Thoracic aorta (tissue), 2 donors: ENCODE results near the gene RAB1B. TPM values are rescaled to one million over a fixed set of nuclear protein-coding genes. Genes with fewer than 3 reads are reported as not detected.
A peak's percentile ranks its signal among the peaks of the same experiment; 100 is the strongest.
"Not testable (repeated sequence)": the region's sequence is repeated elsewhere in the genome, so short reads cannot be mapped to it uniquely, and the experiment has no call there.

Experiments used
- ATAC-seq: fragments of 150-250 bp; one replicate; pipeline ENCODE4 v1.8.0; 2017; ENCODE audit warnings: low read depth; ENCODE audit not compliant: insufficient number of reproducible peaks, low FRiP score
- DNase-seq: peaks from one replicate; pipeline ENCODE4 v3.0.0-alpha.2; 2020; ENCODE audit warnings: low spot score
- H3K27ac ChIP-seq, 2 donors: fragments of 200-600 bp; sonication (generic); 1 replicate in 1 of 2; 2 replicates in 1 of 2; pipeline ENCODE4 v1.5.1; 2016; ENCODE audit warnings: mild to moderate bottlenecking in 2 of 2, moderate library complexity in 2 of 2
- H3K27me3 ChIP-seq: fragments of 200-600 bp; sonication (generic); replicated peaks from 2 replicates; pipeline ENCODE4 v1.6.0; 2016; ENCODE audit warnings: mild to moderate bottlenecking; ENCODE audit not compliant: insufficient read depth
- H3K36me3 ChIP-seq: fragments of 200-600 bp; sonication (generic); one replicate; pipeline ENCODE4 v1.5.1; 2016
- H3K4me1 ChIP-seq, 2 donors: fragments of 200-600 bp; sonication (generic); 1 replicate in 1 of 2; 2 replicates in 1 of 2; pipeline versions ENCODE4 v1.5.1 to v1.6.0; 2016; ENCODE audit warnings: low read depth in 2 of 2, mild to moderate bottlenecking in 1 of 2; ENCODE audit not compliant: control insufficient read depth in 1 of 2
- H3K4me3 ChIP-seq: fragments of 200-600 bp; sonication (generic); 2 replicates; pipeline ENCODE4 v1.5.1; 2016; ENCODE audit warnings: mild to moderate bottlenecking
- H3K9me3 ChIP-seq: fragments of 200-600 bp; sonication (generic); 2 replicates; pipeline ENCODE4 v1.5.1; 2016
- total RNA-seq, 2 donors: library from RNA; depleted of rRNA; stranded (reverse); fragments of >200 nt; gene quantifications; one replicate each; pipeline versions ENCODE4 v1.1.0 to v1.2.3, GENCODE V29; 2016
- TF ChIP-seq, protein P1 (sequence below): fragments of 200-600 bp; sonication (generic); IDR thresholded peaks from one replicate; pipeline ENCODE4 v1.5.1; 2019; ENCODE audit warnings: antibody characterized with exemption

The RAB1B gene
- total RNA-seq, 2 donors from 2014 or later: 57.2 to 96.0 TPM

DNA sequence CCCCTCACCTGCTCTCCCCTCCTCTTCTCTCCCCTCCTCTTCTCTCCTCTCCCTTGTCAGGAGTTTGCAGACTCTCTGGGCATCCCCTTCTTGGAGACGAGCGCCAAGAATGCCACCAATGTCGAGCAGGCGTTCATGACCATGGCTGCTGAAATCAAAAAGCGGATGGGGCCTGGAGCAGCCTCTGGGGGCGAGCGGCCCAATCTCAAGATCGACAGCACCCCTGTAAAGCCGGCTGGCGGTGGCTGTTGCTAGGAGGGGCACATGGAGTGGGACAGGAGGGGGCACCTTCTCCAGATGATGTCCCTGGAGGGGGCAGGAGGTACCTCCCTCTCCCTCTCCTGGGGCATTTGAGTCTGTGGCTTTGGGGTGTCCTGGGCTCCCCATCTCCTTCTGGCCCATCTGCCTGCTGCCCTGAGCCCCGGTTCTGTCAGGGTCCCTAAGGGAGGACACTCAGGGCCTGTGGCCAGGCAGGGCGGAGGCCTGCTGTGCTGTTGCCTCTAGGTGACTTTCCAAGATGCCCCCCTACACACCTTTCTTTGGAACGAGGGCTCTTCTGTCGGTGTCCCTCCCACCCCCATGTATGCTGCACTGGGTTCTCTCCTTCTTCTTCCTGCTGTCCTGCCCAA lies 7.7 kb downstream of the RAB1B start:
- H3K9me3 ChIP-seq: no peaks in the 10 kb centered on the region
- H3K27me3 ChIP-seq: no peaks in the 10 kb centered on the region
- ATAC-seq (no peak), DNase-seq (no peak)
- H3K4me3 ChIP-seq: no peak overlapping the region
- peaks cover 48% of the 10 kb centered on the region for H3K36me3 ChIP-seq
- TF ChIP-seq, protein P1, sequence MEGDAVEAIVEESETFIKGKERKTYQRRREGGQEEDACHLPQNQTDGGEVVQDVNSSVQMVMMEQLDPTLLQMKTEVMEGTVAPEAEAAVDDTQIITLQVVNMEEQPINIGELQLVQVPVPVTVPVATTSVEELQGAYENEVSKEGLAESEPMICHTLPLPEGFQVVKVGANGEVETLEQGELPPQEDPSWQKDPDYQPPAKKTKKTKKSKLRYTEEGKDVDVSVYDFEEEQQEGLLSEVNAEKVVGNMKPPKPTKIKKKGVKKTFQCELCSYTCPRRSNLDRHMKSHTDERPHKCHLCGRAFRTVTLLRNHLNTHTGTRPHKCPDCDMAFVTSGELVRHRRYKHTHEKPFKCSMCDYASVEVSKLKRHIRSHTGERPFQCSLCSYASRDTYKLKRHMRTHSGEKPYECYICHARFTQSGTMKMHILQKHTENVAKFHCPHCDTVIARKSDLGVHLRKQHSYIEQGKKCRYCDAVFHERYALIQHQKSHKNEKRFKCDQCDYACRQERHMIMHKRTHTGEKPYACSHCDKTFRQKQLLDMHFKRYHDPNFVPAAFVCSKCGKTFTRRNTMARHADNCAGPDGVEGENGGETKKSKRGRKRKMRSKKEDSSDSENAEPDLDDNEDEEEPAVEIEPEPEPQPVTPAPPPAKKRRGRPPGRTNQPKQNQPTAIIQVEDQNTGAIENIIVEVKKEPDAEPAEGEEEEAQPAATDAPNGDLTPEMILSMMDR: no peak
- peaks cover 3 to 6% of the 10 kb centered on the region in 2 donors for H3K4me1 ChIP-seq
- no peak overlapping the region for H3K27ac ChIP-seq

DNA sequence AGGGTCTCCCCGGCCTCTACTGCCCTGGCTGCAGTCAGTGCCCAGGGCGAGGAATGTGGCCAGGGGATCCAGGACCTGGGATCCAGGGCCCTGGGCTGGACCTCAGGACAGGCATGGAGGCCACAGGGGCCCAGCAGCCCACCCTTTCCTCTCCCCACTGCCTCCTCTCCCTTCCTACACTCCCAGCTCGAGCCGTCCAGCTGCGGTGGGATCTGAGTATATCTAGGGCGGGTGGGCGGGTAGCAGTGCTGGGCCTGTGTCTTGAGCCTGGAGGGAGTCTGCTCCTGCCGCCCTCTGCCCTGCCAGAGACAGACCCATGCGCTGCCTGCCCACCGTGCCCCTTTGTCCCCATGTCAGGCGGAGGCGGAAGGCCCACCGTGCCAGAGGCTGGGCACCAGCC lies 8.2 kb downstream of the RAB1B start:
- H3K4me3 ChIP-seq, H3K27me3 ChIP-seq, ATAC-seq, H3K27ac ChIP-seq, H3K4me1 ChIP-seq, DNase-seq, H3K9me3 ChIP-seq: not testable (repeated sequence)
- H3K36me3 ChIP-seq: peaks cover 46% of the 10 kb centered on the region

DNA sequence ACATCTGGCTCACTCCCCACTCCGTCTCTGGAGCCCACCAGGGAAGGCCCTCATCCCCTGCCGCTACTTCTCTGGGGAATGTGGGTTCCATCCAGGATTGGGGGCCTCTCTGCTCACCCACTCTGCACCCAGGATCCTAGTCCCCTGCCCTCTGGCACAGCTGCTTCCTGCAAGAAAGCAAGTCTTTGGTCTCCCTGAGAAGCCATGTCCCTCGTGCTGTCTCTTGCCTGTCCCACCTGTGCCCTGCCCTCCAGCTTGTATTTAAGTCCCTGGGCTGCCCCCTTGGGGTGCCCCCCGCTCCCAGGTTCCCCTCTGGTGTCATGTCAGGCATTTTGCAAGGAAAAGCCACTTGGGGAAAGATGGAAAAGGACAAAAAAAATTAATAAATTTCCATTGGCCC lies 8.6 kb downstream of the RAB1B start:
- H3K27me3 ChIP-seq, ATAC-seq, H3K27ac ChIP-seq, H3K4me1 ChIP-seq, H3K9me3 ChIP-seq, DNase-seq, H3K4me3 ChIP-seq: not testable (repeated sequence)
- peaks cover 42% of the 10 kb centered on the region for H3K36me3 ChIP-seq

DNA sequence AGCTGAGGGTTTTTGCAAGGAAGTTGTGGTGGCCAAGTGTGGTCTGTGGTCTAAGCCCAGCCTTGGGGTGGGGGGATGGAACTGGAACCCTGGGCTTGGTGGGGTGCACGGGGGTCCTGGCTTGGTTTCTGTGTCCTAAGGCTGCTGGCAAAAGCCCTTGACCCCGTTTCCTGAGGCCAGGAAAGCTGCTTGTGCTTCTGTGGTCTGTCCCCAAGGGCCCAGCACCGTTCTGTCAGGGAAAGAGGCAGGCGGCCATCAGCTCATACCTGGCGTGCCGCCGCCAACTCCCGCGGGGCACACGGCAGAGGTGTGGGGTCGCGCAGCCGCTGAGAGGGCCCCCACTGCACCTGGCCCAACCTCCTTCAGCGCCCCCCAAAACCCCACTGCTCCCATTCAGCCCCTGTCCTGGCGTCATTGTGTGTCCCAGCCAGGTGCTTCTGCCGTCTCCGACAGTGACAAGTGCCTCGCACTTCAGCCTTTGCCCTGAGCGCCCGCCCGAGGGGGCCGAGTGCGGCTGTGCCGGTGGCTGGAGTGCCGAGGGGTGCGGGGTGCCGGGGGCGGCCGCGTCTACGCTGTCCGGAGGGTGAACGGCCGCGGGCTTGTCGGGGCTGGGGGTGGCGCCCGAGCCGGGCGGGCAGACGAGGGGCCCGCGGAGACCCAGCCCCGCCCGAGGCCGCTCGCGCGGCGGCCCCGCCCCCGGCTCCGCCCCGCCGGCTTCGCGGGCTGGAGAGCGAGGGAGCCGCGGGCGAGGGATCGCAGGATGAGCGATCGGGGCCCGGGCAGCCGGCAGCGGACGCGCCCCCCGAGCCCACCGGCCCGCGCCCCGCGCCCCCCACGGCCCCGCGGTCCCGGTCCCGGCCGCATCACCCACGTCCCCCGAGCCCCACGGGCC lies 9.3 kb downstream of the RAB1B start, which contains the start of gene CNIH2:
CNIH2 (plus strand) TSS at position 705 of the 892 bp plus-strand sequence. CDS start 282 bp downstream, outside the sequence.
- no peak for DNase-seq
- H3K4me1 ChIP-seq: peaks cover 7 to 15% of the 10 kb centered on the region in 2 donors
- H3K9me3 ChIP-seq: no peaks in the 10 kb centered on the region
- H3K27me3 ChIP-seq: no peaks in the 10 kb centered on the region
- no peak for ATAC-seq
- peak within 1 kb of the TSS; percentile 64 for H3K4me3 ChIP-seq
- no peak within 1 kb of the TSS for H3K27ac ChIP-seq
- H3K36me3 ChIP-seq: peaks cover 35% of the 10 kb centered on the region
- TF ChIP-seq, protein P1: no peak

DNA sequence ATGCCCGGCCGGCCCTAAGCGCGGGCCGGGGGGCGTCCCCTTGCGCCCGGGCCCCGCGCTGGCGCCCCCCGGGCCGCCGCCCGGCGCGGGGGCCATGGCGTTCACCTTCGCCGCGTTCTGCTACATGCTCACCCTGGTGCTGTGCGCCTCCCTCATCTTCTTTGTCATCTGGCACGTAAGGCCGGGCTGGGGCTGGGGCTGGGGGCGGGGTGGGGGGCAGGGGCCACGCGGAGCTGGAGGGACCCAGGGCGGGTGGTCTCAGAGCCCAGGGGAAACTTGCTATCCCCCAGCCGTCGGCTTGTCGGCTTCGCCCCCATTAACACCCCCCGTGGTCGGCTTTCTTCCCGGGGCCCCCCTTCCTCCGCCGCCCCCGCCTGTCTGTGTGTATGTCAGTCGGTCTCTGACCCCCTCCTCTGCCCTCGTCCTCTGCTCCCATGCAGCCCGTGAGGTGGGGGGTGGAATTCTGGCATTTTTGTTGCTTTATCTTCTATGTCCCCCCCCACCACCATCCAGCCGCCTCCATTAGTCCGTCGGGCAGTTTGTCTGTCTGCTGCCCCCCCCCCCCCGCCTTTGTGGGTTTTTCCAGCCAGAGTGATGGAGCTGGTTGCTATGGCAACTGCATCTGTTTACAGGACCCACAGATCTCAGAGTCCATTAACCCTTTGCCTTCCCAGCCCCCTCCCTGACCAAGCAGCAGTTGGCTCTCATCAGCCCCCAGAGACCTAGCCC lies 10.1 kb downstream of the RAB1B start:
- peak overlapping the region; percentile 11 for H3K4me3 ChIP-seq
- TF ChIP-seq, protein P1: no peak
- no peak overlapping the region for H3K27ac ChIP-seq
- DNase-seq (no peak), ATAC-seq (no peak)
- H3K9me3 ChIP-seq: no peaks in the 10 kb centered on the region
- H3K4me1 ChIP-seq: peaks cover 7 to 17% of the 10 kb centered on the region in 2 donors
- H3K27me3 ChIP-seq: no peaks in the 10 kb centered on the region
- peaks cover 27% of the 10 kb centered on the region for H3K36me3 ChIP-seq
